Epithelial cell of proximal tubule (primary cell): ENCODE results near the gene EIF2S1. TPM values are rescaled to one million over a fixed set of nuclear protein-coding genes. Genes with fewer than 3 reads are reported as not detected.

Experiments used
- DNase-seq: peaks from one replicate; pipeline ENCODE4 v3.0.0-alpha.2; 2011; ENCODE audit warnings: low read depth
- H3K4me3 ChIP-seq: 2 replicates; pipeline ENCODE4 v1.5.1; 2011; ENCODE audit warnings: low read depth, mild to moderate bottlenecking, low read length
- total RNA-seq: library from RNA; depleted of rRNA; stranded (reverse); fragments of >200 nt; gene quantifications from 2 replicates; pipeline ENCODE4 v1.2.3, GENCODE V29; 2015
- TF ChIP-seq, protein P1 (sequence below): conservative IDR thresholded peaks from 2 replicates; pipeline ENCODE4 v1.5.1; 2012; ENCODE audit warnings: low read depth, mild to moderate bottlenecking, low read length

The EIF2S1 gene
- total RNA-seq, 1 donor from 2014 or later: 175 TPM

DNA sequence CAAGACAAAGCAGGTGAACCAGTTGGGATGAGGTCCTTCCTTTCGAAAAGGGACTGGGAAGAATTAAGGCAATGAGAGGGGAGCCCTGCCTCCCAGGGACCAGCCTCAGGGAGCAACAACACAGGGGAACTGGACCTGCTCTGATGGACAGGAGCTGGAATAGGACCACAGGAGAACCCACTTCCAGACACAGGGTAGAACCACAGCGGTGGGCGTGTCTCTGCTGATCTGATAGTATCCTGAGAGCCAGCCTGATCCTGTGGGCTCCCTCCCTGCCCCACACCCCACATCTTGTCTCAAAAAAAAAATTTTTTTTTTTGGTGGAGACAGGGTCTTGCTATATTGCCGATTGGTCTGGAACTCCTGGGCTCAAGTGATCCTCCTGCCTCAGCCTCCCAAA lies 65.5 kb downstream of the EIF2S1 start:
- H3K4me3 ChIP-seq: no peak overlapping the region
- no peak for DNase-seq
- TF ChIP-seq, protein P1, sequence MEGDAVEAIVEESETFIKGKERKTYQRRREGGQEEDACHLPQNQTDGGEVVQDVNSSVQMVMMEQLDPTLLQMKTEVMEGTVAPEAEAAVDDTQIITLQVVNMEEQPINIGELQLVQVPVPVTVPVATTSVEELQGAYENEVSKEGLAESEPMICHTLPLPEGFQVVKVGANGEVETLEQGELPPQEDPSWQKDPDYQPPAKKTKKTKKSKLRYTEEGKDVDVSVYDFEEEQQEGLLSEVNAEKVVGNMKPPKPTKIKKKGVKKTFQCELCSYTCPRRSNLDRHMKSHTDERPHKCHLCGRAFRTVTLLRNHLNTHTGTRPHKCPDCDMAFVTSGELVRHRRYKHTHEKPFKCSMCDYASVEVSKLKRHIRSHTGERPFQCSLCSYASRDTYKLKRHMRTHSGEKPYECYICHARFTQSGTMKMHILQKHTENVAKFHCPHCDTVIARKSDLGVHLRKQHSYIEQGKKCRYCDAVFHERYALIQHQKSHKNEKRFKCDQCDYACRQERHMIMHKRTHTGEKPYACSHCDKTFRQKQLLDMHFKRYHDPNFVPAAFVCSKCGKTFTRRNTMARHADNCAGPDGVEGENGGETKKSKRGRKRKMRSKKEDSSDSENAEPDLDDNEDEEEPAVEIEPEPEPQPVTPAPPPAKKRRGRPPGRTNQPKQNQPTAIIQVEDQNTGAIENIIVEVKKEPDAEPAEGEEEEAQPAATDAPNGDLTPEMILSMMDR: no peak

DNA sequence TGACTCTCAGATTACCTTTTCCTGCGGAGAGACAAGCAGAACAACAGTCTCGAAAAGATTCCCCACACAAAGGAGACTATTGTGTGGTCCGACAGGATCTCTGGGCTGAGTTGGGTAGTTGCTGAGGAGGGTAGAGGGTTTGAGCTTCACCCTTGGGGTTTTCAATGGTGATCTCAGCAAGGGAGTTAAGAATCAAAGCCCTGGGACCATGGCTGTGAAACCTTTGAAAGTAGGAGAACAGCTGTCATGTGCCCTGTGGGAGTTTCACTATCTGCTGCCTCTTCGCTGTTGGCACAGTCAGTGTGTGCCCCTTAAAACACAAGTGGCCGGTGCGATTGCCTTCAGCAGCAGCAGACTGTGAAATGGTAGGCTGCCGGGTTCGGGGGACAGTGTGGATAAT lies 66.0 kb downstream of the EIF2S1 start:
- H3K4me3 ChIP-seq: no peak overlapping the region
- TF ChIP-seq, protein P1: no peak
- DNase-seq: no peak

DNA sequence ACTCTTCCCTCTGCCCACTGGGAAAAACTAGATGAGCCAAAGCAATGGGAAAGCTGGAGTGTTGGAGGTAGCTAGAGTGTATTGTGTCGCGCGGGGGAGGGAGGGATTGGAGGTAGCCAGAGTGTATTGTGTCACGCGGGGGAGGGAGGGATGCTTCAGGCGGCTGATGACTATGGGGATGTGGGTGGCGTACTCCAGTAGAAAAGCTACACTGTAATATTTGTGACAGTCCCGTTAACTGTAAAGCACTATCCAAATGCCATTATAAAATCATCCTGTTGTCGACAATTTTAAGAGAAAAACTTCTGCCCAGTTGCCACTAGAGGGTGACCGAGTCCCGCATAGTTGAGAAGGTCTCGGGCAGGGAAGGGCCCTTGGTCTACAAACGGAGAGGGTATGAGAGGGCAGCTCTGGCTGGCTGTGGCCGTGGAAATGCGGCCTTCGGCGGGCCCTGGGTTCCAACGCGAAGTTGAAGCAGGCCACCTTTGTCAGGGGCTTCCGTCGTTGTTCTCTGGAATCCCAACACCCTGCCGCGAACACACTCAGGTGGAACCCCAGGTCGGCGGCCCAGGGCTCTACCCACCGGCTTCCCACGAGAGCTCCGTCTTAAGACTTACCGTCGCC lies 67.0 kb downstream of the EIF2S1 start:
- no peak for DNase-seq
- TF ChIP-seq, protein P1: peak; percentile 90
- H3K4me3 ChIP-seq: no peak overlapping the region

DNA sequence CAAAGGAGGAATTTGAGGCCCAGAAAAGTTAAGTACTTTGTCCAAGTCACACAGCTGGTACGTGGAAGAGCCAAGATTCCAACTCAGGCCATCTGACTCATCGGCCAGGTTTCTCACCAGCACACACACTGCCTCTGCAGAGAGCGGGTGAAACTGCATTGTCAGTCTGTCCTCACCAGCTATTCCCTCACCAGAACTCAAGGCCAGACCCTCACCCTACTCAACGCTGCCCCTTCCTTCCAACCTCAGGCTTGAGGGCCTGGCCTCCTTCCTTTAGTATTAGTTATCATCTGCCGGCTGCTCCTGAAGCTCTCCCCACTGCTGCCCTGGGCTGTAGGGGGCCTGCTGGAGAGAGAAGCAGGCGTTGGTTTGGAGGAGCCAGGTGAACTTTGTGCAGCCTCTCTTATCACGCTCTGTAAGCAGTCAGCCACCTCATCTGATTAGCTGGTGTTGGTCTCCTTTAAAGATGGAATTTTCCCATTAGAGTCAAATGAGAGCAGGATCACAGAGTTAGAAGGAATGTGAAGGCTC lies 68.4 kb downstream of the EIF2S1 start:
- DNase-seq: no peak
- TF ChIP-seq, protein P1: no peak
- H3K4me3 ChIP-seq: no peak overlapping the region

DNA sequence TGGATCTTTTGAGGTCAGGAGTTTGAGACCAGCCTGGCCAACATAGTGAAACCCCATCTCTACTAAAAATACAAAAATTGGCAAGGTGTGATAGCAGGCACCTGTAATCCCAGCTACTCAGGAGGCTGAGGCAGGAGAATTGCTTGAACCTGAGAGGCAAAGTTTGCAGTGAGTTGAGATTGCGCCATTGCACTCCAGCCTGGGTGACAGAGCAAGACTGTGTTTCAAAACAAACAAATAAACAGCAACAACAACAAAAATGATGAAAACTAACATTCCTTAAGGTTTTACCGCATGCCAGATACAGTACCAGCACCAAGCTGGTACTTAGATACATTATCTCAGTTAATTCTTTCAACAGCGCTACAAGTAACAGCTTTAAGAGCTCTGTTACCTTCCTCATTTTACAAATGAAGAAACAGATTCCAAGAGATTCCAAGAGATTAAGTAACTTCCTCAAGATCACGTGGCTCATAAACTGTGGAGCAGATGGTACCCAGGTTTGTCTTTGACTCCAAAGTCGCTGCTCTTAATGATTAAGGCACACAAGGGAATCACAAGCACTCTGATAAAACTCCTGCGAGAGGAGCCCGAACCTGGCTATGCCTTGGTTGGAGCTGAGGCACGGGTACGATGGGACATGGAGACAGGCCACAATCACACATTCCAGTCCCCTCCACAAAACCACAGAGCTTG lies 69.5 kb downstream of the EIF2S1 start:
- DNase-seq: no peak
- TF ChIP-seq, protein P1: no peak
- no peak overlapping the region for H3K4me3 ChIP-seq

DNA sequence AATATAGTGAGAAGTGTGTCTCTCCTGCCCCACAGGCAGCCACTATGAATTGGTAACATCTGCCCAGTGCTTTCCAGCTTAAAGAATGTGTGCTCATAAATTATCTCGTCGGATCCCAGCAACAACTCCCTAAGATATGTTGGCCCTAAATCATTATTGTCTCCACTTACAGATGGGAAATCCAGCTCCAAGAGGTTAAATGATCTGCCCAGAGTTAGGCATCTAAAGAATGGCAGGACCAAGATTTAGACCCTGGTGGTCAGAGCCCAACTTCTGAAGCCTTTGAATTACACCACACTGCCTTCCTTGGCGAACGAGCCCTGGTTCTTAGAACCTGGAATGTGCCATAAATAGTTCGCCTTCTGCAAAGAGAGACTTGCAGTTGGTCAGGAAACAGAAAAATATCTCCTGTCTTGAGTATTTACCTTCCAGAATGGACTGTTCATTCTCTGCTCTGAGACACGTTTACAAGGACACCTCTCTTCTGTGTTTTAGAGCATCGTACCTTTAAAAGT lies 72.0 kb downstream of the EIF2S1 start:
- no peak overlapping the region for H3K4me3 ChIP-seq
- no peak for DNase-seq
- TF ChIP-seq, protein P1: no peak
